Measurements from ENCODE around the gene PSEN2.

PSEN2 gene

DNA sequence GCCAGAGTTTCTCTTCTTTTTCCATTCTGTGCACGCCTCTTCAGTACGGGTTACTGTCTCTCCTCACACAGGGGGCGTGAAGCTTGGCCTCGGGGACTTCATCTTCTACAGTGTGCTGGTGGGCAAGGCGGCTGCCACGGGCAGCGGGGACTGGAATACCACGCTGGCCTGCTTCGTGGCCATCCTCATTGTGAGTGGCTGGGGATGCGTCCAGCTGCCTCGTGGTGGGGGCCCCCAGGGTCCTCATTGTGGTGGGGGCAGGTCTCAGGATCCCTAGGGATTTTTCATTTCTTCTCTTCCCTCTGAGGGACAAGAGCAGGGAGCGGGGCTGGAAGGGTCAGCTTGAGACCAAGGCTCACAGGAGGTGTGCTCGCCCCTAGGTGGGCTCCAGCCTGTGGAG lies 23.5 kb downstream of the PSEN2 start:
- TF ChIP-seq, protein P1, sequence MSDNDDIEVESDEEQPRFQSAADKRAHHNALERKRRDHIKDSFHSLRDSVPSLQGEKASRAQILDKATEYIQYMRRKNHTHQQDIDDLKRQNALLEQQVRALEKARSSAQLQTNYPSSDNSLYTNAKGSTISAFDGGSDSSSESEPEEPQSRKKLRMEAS (IDR thresholded peaks at IDR 0.05; ENCODE audit: low read depth, low read length): no peak
- TF ChIP-seq, protein P2, sequence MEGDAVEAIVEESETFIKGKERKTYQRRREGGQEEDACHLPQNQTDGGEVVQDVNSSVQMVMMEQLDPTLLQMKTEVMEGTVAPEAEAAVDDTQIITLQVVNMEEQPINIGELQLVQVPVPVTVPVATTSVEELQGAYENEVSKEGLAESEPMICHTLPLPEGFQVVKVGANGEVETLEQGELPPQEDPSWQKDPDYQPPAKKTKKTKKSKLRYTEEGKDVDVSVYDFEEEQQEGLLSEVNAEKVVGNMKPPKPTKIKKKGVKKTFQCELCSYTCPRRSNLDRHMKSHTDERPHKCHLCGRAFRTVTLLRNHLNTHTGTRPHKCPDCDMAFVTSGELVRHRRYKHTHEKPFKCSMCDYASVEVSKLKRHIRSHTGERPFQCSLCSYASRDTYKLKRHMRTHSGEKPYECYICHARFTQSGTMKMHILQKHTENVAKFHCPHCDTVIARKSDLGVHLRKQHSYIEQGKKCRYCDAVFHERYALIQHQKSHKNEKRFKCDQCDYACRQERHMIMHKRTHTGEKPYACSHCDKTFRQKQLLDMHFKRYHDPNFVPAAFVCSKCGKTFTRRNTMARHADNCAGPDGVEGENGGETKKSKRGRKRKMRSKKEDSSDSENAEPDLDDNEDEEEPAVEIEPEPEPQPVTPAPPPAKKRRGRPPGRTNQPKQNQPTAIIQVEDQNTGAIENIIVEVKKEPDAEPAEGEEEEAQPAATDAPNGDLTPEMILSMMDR (IDR thresholded peaks at IDR 0.05; ENCODE audit: low read depth, low read length): no peak
- no peak for TF ChIP-seq POLR2A (IDR thresholded peaks at IDR 0.05; ENCODE audit: extremely low read depth, insufficient read length)
- no peak for TF ChIP-seq MYC (IDR thresholded peaks at IDR 0.05; ENCODE audit: low read depth, low read length)
- no peak for DNase-seq (ENCODE audit: low read depth)
- H3K4me3 ChIP-seq (ENCODE audit: low read depth, low read length): no peak overlapping the region

GRCh38 chr1:226894826-226895225 lies 24.4 kb downstream of the PSEN2 start:
- DNase-seq (ENCODE audit: low read depth): no peak
- no peak overlapping the region for H3K4me3 ChIP-seq (ENCODE audit: low read depth, low read length)
- TF ChIP-seq MYC (IDR thresholded peaks at IDR 0.05; ENCODE audit: low read depth, low read length): no peak
- TF ChIP-seq, protein P2 (IDR thresholded peaks at IDR 0.05; ENCODE audit: low read depth, low read length): no peak

DNA sequence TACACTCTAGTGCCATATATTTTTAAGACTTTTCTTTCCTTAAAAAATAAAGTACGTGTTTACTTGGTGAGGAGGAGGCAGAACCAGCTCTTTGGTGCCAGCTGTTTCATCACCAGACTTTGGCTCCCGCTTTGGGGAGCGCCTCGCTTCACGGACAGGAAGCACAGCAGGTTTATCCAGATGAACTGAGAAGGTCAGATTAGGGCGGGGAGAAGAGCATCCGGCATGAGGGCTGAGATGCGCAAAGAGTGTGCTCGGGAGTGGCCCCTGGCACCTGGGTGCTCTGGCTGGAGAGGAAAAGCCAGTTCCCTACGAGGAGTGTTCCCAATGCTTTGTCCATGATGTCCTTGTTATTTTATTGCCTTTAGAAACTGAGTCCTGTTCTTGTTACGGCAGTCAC lies 25.2 kb downstream of the PSEN2 start:
- TF ChIP-seq, protein P1 (IDR thresholded peaks at IDR 0.05; ENCODE audit: low read depth, low read length): no peak
- TF ChIP-seq, protein P2 (IDR thresholded peaks at IDR 0.05; ENCODE audit: low read depth, low read length): no peak
- TF ChIP-seq MYC (IDR thresholded peaks at IDR 0.05; ENCODE audit: low read depth, low read length): no peak
- no peak for TF ChIP-seq POLR2A (IDR thresholded peaks at IDR 0.05; ENCODE audit: extremely low read depth, insufficient read length)
- H3K4me3 ChIP-seq (ENCODE audit: low read depth, low read length): no peak overlapping the region
- no peak for DNase-seq (ENCODE audit: low read depth)

DNA sequence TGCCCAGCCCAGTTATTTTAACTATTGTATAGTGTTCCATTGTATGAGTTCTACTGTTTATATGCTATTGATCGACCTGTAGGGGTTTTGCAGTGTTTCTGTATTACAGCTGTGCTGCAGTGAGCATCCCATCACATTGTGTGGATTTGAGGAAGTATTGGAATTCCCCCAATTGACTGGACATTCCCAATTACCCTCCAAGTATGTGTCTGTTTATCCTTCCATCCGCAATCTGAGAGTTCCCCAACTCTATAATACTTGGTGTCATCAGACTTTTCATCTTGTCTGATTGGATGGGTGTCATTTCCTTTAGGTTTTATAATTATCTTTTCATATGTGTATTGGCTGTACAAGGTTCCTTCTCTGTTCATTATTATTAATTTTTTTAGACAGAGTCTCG lies 27.8 kb downstream of the PSEN2 start:
- H3K4me3 ChIP-seq (ENCODE audit: low read depth, low read length): no peak overlapping the region
- no peak for DNase-seq (ENCODE audit: low read depth)
- TF ChIP-seq, protein P2 (IDR thresholded peaks at IDR 0.05; ENCODE audit: low read depth, low read length): no peak
- TF ChIP-seq MYC (IDR thresholded peaks at IDR 0.05; ENCODE audit: low read depth, low read length) (no peak), POLR2A (IDR thresholded peaks at IDR 0.05; ENCODE audit: extremely low read depth, insufficient read length) (no peak)
- TF ChIP-seq, protein P1 (IDR thresholded peaks at IDR 0.05; ENCODE audit: low read depth, low read length): no peak

DNA sequence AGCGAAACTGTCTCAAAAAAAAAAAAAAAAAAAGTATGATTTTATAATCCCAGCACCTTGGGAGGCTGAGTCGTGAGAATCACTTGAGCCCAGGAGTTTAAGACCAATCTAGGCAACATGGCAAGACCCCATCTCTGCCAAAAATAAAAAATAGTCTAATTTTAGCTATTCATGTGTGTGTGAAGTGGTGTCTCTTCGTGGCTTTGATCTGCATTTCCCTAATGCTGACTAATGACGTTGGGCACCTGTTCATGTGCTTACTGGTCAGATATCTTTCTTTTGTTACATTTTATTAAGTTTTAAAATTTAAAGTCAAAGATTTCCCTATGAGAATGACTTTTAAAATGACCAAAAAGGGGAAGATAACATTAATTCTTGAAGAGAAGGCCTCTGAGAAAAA lies 31.0 kb downstream of the PSEN2 start:
- TF ChIP-seq, protein P1 (IDR thresholded peaks at IDR 0.05; ENCODE audit: low read depth, low read length): no peak
- TF ChIP-seq, protein P2 (IDR thresholded peaks at IDR 0.05; ENCODE audit: low read depth, low read length): no peak
- no peak for TF ChIP-seq MYC (IDR thresholded peaks at IDR 0.05; ENCODE audit: low read depth, low read length)
- TF ChIP-seq POLR2A (IDR thresholded peaks at IDR 0.05; ENCODE audit: extremely low read depth, insufficient read length): no peak
- H3K4me3 ChIP-seq (ENCODE audit: low read depth, low read length): no peak overlapping the region
- DNase-seq (ENCODE audit: low read depth): no peak

GRCh38 chr1:226902601-226903000 lies 32.2 kb downstream of the PSEN2 start:
- H3K4me3 ChIP-seq (ENCODE audit: low read depth, low read length): no peak overlapping the region
- DNase-seq (ENCODE audit: low read depth): no peak
- TF ChIP-seq POLR2A (IDR thresholded peaks at IDR 0.05; ENCODE audit: extremely low read depth, insufficient read length) (no peak), MYC (IDR thresholded peaks at IDR 0.05; ENCODE audit: low read depth, low read length) (no peak)
- TF ChIP-seq, protein P2 (IDR thresholded peaks at IDR 0.05; ENCODE audit: low read depth, low read length): no peak
- TF ChIP-seq, protein P1 (IDR thresholded peaks at IDR 0.05; ENCODE audit: low read depth, low read length): no peak

All from NB4 (cell line).